Measurements from ENCODE around the gene ST7L.

DNA sequence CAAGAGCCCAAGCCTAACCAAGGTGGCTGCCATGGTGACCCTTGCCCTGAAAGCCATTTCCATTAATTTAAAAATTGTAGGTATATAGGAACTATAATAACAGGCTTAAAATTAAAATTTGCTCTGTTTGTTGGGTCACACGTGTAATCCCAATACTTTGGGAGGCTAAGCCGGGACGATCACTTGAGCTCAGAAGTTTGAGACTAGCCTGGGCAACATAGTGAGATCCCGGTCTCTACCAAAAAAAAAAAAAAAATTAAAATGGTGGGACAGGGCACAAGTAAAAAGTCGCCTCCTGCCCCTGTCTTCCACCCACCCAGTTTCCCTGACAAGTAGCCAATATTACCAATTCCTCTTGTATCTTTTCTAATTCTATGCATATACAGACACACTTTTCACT is 7.3 kb upstream of the ST7L start:
- no peak for TF ChIP-seq POLR2AphosphoS5 (IDR thresholded peaks at IDR 0.05; ENCODE audit: low read depth, low read length)
- TF ChIP-seq TAF1 (IDR thresholded peaks at IDR 0.05; ENCODE audit: low read depth, low read length): no peak

Data from GM12891 (cell line).